Measurements from ENCODE around the gene DIAPH1.
"Not testable (repeated sequence)": the region's sequence is repeated elsewhere in the genome, so short reads cannot be mapped to it uniquely, and the experiment has no call there.

The DIAPH1 gene

GRCh38 chr5:141639357-141640050 is 20.7 kb upstream of the DIAPH1 start:
- no peak for DNase-seq

- DNase-seq: no peak
Observed at GRCh38 chr5:141638771-141639170, 20.0 kb upstream of the DIAPH1 start.

- DNase-seq: no peak
Observed at GRCh38 chr5:141637767-141638419, 19.1 kb upstream of the DIAPH1 start.

- DNase-seq: no peak
Observed at GRCh38 chr5:141637123-141637766, 18.4 kb upstream of the DIAPH1 start.

GRCh38 chr5:141636413-141637122 is 17.8 kb upstream of the DIAPH1 start, which contains the start of the genes HDAC3 and RELL2:
HDAC3 (minus strand) TSS chr5:141636849; CDS start chr5:141636790, 59 bp downstream.
RELL2 (plus strand) TSS chr5:141636997; CDS start chr5:141638226, 1,229 bp downstream.
- peak; percentile 58 for DNase-seq

GRCh38 chr5:141636106-141636412 is 17.3 kb upstream of the DIAPH1 start:
- DNase-seq: no peak

- DNase-seq: no peak
Observed at GRCh38 chr5:141635646-141636045, 16.8 kb upstream of the DIAPH1 start.

GRCh38 chr5:141634720-141635119 is 15.9 kb upstream of the DIAPH1 start:
- no peak for DNase-seq

GRCh38 chr5:141633871-141634561 is 15.2 kb upstream of the DIAPH1 start:
- no peak for DNase-seq

GRCh38 chr5:141632650-141633049 is 13.8 kb upstream of the DIAPH1 start:
- DNase-seq: no peak

- no peak for DNase-seq
Observed at GRCh38 chr5:141630570-141631140, 11.9 kb upstream of the DIAPH1 start.

GRCh38 chr5:141628175-141628788 is 9.5 kb upstream of the DIAPH1 start:
- no peak for DNase-seq

GRCh38 chr5:141623611-141624010 is 4.8 kb upstream of the DIAPH1 start:
- DNase-seq: no peak

GRCh38 chr5:141623186-141623585 is 4.4 kb upstream of the DIAPH1 start:
- DNase-seq: no peak

GRCh38 chr5:141618030-141618803 is 583 bp downstream of the DIAPH1 start:
- DNase-seq: no peak

GRCh38 chr5:141617682-141618029 is 1.1 kb downstream of the DIAPH1 start:
- DNase-seq: no peak

- no peak for DNase-seq
Observed at GRCh38 chr5:141617128-141617527, 1.7 kb downstream of the DIAPH1 start.

GRCh38 chr5:141615991-141616720 is 2.6 kb downstream of the DIAPH1 start:
- DNase-seq: no peak

GRCh38 chr5:141613344-141613743 is 5.5 kb downstream of the DIAPH1 start:
- no peak for DNase-seq

- DNase-seq: no peak
Observed at GRCh38 chr5:141611289-141611688, 7.5 kb downstream of the DIAPH1 start.

GRCh38 chr5:141609921-141610320 is 8.9 kb downstream of the DIAPH1 start:
- not testable (repeated sequence) for DNase-seq

All from NCI-H1048 (cell line).